ENCODE data around the gene SLC14A1.

Gene SLC14A1

DNA sequence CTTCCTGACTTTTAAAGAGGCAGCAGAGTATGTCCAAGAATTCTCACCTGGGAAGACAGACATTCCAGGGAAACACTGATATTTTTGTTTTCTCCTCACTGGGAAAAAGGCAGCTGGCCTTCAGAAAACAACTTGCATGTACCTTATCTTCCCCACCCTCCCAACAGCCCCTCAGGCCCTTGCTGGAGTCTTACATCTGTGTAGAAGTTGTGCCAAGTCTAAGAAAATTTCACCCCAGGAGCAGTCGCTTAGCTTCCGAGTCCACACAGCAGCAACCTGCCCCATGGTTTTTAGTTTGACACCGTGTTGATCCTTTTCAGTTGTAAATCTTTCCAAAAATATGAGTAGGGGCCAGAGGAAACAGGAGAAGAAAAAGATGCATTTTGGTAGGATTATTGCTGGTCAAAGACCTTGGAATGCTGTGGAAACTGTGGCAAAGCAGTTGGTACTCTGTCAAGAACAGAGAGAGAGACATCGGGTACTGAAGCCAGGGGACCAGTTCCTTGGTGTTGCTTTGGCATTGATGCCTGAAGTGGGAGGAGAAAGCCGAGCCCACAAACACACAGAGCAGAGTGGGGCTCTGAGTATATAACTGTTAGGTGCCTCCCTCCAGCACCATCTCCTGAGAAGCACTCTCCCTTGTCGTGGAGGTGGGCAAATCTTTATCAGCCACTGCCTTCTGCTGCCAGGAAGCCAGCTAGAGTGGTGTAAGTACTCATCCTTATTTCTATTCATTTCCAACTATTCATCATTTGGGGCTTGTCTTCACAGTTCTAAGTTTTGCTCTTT is at the start of gene SLC14A1:
Gene SLC14A1 (plus strand): TSS at position 615 of the 789 bp plus-strand sequence. CDS start 6,140 bp downstream, outside the sequence.
- DNase-seq, result no peak

DNA sequence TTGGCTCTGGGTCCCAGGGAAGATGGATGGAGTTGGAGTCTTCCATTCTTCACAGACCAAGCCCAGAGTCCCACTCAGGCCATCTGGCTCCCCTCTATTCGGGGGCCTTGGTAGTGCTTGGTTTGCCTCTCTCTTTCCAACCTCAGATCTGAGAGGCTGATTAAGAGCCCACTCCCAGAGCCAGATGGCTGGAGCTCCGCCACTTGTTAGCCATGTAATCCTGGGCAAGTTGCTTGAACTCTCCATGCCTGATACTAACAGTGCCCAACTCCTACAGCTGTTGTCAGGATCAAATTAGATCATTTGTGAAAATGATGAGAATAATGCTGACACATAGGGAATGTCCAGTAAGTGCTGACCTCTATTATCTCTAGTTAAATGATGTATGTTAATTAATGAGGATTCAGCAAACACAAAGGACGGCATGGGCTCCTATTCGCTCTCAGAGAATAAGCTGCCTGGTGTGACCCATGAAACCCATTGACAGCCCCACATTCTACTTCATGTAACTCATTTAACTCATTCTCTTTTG is 46.6 kb upstream of the SLC14A1 start:
- DNase-seq, result no peak

DNA sequence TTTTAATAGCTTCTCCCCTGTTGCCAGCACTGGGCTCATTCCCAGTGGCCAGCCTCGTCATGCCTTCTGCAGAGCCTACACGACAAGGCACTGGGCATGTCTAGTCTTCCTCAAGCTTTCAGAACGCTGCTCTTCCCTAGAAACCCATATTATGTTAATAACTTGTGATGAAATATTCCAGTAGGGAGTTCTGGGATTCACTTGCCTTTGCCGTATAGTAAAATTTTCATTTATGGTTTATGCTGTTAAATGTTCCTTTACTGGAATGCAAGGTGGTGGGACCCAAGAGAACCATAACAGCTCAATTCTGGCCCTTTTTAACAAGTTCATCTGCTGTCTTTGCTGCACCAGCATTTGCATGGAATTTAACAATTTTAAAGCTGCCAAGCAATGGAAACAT is 45.5 kb upstream of the SLC14A1 start:
- DNase-seq, result no peak

DNA sequence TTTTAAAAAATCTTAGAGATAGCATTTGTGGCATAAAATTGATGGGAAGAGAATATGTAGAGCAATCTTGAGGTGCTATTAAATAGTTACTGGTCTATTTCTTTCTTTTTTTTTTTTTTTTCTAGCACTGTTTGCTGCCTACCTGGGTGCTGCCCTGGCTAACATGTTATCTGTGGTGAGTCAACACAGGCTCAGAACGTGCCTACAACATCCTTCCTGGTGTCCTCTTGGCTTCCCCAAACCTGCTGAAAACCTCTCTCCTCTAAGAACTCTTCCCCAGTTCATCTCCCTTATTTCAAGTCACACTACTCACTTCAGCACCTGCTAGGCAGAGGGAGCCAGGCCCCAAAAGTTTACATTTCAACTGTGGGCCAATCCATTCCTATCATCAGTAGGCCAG is 45.1 kb upstream of the SLC14A1 start:
- no peak for DNase-seq

DNA sequence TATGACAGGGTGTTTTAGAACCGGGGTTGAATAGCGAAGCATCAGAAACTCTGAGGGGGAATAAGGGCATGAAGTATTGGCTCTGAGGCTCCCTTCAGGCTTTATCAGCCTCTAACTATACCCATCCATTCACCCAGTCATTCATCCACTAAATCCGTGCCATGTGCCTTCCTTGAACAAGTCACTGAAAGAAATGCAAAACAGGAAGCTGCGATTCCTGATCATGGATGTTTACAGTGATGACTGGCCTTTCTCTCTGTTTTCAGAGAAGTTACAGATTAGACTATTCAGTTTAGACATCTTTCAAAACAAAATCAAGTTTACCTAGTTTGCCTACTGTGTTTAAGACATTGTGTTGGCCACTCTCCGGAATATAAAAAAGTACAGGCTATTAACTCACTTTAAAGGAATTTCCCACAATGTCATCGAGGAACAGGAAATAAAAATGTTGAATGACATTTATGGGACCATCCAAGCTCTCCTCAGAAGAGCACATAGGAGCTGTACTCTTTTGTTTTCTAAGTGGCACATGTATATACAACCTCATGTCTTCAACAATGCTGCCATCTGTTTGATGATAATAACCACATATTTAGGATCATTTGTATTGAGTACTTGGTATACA is 43.8 kb upstream of the SLC14A1 start:
- DNase-seq, result no peak

DNA sequence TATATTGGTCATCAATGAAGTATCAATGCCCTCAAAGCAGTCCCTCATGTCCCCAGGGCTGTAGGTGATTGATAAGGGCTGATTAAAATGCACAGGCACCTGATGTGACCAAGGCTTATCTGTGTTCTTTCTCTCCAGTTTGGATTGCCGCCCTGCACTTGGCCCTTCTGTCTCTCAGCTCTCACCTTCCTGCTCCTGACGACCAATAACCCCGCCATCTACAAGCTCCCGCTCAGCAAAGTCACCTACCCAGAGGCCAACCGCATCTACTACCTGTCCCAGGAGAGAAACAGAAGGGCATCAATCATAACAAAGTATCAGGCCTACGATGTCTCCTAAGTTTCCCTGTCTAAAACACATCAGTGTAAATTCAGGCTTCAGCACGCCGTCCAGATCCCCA is 41.8 kb upstream of the SLC14A1 start:
- DNase-seq, result no peak

DNA sequence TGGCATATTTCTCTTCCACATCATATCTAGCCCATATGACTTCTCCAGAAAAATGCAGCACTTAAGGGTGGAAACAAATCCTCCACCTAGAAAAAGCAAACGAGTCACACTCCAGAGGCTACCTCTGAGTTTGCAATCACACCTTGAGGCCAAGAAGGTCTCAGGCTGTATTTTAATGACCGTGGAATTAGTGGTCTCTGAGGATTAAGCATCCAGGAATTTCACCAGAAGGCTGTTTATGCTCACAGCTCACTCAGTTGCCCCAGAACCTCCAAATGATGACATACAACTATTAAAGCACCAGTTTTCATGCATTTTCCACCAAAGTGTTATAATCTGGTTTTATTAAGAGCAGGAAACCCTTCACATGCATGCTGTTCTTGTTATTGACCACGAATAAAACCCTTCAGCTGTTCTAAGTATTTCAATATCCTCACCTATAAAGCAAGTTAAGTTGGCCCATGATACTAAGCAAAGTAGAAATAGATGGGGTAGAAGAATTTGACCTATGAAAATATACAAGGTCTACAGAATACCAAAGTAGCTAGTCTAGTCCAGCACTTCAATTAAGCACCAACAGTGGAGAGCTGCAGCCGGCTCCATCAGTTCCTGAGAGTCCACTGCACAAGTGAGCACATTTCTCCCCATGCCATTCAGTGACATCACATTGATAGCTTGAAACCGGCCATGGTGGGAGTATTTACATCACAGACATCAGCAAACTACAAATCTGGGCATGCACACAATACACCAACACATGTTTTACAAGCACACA is 39.5 kb upstream of the SLC14A1 start:
- DNase-seq, result no peak

DNA sequence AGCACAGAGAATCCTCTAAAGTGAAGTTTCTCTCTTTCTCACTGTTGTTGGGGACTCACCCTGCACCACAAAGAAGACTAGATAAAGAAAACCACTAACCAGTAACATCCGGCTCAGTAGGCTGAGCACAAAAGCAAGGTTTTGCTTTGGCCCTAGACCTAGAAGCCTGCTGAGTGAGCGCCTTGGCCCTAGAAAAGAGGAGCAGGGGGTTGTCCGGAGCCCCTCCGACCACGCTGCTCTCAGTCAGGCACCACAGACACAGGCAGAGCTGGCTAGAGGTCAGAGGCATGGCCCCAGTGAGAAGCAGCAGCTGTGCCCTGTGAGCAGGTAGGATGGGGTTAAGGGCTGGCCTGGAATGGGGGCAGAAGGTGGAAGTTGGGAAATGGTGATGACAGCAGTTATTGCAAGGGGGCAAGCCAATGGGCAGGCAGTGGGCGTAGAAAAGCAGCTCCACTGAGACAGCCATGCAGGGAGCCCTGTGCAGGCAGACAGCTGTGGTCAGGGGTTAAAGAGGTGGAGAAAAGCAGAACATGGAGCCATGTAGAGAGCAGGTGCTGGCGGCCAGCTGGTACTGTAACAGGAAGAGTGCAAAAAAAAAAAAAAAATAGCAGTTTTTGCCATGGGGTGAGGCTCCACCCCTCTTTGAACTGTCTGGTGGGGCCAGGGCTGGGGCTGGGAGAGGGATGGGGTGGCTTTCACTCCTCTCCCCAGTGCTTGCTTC is 36.9 kb upstream of the SLC14A1 start:
- peak; percentile 19 for DNase-seq

DNA sequence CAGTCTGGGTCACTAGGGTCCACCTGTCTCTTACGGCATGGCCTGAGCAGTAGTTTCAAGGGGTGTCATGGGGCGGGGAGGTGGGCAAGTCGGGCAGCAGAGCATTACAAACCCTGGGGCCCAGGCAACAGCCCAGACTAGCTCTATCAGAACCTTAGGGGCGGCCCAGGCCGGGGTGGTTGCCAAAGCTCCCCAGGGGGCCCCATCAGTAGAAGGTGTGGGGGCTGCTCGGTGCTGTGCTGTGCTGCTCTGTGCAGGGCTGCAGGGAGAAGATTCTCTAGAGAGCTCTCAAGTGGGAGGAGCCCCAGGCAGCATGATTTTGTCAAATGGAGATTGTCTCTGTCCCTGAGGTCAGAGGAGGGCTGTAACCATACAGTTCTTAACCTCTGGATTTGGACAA is 36.4 kb upstream of the SLC14A1 start:
- DNase-seq, result no peak

DNA sequence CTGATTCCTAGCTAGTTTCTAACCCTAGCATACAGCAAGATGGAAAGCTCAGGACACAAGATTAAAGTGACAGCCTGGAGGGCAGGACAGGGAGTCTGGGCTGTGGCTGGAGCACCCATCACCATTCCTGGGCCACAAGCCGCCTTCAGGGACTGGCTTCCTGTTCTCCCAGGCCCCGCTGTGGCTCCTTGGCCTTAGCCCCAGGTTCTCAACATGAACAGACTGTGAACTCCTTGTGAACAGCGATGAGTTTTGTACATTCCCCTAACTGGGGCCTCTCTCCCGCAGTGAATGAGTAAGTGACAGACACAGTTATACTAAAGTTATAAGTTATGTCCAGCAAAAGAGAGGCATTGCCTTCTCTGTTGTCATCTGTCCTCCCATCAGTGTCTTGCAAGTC is 35.9 kb upstream of the SLC14A1 start:
- no peak for DNase-seq

DNA sequence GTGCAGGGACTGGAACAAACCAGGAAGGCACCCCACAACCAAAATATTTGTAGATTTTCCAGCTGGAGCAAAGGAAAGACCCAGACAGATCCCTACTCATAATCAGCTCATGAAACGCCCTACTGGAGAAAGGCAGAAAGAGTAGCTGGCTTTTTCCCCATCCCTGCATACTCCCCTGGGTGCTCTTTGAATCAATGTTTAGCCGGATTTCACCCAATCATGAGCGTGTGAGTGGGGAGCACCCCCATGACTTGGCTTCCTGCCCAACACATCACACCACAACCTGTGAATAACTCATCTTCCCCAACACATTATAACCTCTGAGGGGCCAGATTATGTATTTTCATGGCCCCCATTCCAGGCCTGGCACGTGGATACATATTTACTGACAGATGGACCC is 35.1 kb upstream of the SLC14A1 start:
- peak; percentile 61 for DNase-seq

DNA sequence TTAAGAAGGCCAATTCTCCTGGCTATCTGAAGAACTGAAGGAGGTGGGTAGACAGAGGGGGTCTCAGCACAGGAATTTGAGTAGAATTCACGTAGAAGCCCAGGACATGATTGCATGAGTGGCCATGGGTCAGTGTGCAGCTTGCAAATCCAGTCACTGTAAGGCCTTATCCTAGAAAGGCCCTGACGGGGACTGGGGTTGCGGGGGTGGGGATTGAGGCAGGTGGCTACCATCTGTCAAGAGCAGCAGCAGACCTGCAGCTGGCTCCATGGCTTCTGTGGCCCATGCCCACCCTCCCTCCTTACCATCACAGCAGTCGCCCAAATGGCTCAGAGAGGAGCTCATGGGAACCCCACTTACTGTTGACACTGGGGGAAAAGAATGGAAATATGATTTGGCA is 34.6 kb upstream of the SLC14A1 start:
- DNase-seq, result no peak

DNA sequence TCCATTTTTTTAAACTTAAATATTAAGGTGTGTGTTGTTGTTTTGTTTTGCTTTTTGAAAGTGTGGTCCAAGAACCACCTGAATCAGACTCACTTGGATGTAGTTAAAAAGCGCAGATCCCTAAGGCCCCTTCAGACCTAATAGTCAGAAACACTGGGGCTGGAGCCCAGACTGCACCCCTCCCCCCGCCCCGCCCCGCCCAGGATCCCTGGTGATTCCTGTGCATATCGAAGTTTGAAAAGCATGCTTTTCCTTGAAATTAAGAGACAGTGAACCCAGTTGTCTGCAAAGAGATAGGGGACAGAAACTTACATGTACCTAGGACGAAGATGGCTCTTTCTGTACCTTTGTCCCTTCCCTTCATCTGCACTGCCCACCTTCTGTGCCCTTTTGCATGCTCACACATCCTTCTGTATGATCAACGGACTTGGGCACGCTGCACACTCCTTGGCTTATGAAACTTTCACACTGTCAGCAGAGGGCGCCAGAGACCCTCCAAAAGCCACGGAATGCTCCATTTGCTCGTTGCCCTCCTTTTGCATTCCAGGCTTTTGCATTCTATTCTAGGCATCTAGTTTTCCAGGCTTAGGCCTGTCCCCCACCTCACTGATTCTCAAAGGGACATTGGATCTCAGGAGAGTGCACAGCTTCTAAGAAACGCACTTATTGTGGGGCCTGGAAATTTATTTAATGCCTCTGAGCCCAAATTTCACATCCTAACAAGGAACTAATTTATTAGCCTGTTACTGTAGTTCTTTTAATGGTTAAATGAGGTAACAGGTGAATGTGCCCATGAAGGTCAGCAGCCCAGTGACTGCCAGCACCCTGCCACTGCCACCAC is 32.8 kb upstream of the SLC14A1 start:
- peak; percentile 77 for DNase-seq

DNA sequence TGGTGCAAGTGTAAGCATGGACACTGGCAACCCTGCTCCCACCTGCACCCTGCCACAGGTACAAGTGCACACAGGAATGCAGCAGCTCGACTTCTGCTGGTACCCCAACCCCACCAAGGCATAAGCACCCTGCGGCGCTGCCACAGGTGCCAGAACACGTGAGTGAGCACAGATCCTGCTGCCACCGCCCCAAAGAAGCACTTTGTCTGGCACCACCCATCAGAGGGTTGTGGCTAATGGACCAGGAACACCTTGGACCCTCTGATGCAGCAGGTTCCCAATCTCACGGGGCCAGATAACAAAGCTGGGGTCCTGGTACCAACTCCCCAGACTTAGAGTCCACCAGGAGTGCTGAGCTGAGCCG is 32.2 kb upstream of the SLC14A1 start:
- DNase-seq, result no peak

DNA sequence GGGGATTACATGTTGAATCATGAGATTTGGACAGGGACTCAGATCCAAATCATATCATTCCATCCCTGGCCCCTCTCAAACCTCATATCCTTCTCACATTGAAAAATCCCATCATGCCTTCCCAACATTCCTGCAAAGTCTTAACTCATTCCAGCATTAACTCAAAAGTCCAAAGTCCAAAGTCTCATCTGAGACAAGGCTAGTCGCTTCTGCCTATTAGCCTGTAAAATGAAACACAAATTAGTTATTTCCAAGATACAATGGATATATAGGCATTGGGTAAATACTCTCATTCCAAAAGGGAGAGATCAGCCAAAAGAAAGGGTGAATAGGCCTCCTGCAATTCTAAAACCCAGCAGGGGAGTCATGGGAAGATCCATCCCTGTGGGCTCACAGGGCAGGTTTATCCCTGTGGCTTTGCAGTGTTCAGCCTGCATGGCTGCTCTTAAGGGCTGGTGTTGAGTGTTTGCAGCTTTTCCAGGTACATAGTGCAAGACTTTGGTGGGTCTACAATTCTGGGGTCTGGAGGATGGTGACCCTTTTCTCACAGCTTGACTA is 21.2 kb upstream of the SLC14A1 start:
- DNase-seq, result no peak

DNA sequence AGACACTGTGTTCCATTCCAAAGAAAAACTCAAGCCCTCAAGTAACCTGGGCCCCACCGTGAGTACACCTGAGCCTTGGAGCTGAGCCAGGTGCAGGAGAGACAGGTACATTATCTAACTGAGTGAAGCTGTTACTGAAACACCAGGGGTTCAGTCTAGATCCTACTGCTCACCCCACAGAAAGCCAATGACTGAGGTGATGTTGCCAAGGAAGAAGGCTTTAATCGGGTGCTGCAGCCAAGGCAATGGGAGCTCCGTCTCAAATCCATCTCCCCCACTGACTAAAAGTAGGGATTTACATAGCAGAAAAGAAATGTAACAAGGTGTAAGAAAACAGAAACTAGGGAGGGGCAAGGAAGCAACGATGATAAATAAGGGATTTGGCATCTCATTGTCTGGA is 15.2 kb upstream of the SLC14A1 start:
- DNase-seq, result no peak

DNA sequence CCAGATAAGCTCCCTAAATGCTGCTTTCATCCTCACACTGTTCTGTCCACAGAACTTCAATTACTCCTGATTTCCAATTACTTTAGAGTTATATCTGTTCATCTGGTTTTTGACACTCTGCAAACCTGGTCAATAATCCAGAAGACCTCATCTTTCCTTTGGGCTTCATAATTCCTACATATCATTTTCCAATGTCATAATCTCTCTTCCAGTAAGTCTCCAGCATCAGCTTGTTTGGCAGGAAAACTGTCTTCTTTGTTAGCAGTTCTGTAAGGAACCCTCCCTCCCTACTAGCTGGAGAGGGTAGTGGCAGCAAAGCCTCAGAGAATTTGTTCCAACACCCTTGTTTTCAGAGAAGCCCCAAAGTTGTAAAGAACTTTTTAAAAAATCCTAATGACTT is 11.9 kb upstream of the SLC14A1 start:
- no peak for DNase-seq

DNA sequence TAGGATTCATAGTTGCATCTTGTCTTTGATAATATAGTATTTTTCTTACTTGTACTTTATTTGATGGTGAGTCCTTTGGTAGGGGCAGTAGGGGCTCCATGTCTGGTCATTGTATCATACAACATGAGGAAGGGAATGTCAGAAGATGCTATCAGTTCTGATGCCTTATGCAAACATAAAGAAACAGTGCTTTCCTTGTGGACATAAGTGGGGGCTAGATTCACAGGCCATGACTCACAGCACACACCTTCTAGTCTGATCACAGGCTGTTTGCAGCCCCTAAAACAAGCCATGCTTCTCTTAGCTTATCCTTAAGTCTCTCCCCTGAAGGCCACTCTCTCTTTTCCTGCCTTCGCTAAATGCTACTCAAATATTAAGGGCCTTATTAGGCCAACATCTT is 10.7 kb upstream of the SLC14A1 start:
- DNase-seq, result no peak

DNA sequence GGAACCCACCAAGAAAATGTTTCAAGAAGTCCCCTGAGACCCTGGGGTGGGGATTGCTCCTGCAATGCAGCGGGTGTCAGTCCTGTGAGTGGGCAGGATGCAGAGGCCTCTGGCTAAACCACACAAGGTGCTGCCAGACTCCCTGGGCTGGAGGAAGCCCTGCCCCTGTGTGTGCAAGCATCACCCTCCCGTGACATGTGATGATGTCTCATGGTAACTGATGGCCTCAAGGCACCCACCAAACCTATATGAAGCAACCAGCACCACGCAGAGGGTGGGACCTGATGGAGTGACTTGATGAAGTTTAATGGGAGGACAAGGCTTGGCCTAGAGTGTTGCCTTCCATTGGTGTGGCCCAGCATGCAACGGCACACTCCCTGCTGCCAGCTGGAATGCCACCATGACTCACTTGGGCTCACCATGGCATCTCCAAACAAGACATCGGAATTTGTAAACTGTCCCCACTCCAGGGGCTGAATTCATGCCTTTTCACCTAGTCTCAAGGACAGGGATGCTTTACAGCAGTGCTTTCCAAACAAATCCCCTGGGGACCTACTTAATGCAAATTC is 8.7 kb upstream of the SLC14A1 start:
- no peak for DNase-seq

DNA sequence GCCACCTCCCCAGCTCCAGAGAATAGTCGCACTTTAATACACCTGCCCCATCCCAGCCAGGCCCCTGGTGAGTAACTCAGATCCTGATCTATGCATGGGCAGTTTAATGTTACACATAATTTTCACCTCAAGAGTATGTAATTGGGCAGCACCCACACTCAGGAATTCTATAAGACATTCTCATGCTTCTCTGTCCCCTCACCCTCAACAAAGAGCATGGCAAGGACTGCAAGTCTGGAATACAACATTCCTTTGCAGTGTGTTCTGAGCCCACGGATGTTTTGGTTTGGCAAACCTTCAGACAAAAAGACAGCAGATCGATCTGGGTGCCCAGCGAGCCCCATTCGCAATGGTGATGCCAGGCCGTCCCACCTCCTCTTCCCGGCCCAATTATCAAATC is 4.9 kb upstream of the SLC14A1 start:
- DNase-seq, result no peak

DNA sequence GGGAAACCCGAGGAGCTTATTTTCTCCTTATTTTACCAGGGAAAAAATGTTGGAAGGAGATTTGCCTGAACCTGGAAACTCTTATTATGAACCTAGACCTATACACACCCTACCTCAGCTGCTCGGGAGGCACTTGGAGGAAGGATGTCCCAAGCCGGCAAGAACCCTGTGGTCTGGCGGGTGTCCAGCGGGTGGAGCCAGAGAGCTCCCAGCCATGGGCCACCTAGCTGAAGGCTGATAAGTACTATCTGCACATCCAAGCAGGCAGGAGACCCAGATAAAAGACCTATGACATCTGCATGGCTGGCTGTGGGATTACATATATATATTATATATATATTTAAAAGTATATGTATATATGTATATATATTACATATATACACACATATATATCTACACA is 1.1 kb upstream of the SLC14A1 start:
- DNase-seq, result peak; percentile 71

All from stimulated activated CD4-positive, alpha-beta T cell treated with anti-CD3 and anti-CD28 coated beads, Interleukin-4, amount 100 ng/mL, for 1 hour (primary cell).